Measurements from ENCODE around the gene RAB26. TPM values are rescaled to one million over a fixed set of nuclear protein-coding genes. Genes with fewer than 3 reads are reported as not detected.

Gene RAB26
- total and polyA plus RNA-seq, 2 experiments from 2014 or later = 4.1 to 8.7 TPM

GRCh38 chr16:2170587-2171435 lies 22.4 kb downstream of the RAB26 start:
- Histone ChIP-seq H3K4me2 (no peak overlapping the region), H3K9me2 (ENCODE audit: insufficient read depth) (no peaks in the 10 kb centered on the region), H3K4me3 (no peak overlapping the region), H3K27me3 (ENCODE audit: insufficient read depth) (no peaks in the 10 kb centered on the region), H3F3A (replicated peaks; ENCODE audit: low read depth) (peaks cover 7% of the 10 kb centered on the region; the same call in 1 of the 2 replicates), H3K36me3 (ENCODE audit: insufficient read depth) (peaks cover 4% of the 10 kb centered on the region; the same call in 1 of the 2 replicates), H3K79me2 (replicated peaks; ENCODE audit: insufficient read depth) (no peaks in the 10 kb centered on the region; the same call in none of the 2 replicates), H4K20me1 (replicated peaks; ENCODE audit: insufficient read depth) (no peaks in the 10 kb centered on the region; the same call in 1 of the 2 replicates), H3K4me1 (ENCODE audit: insufficient read depth) (no peaks in the 10 kb centered on the region), H3K27ac (ENCODE audit: low read depth) (no peak overlapping the region), H2AFZ (no peak overlapping the region)
- H3K4me3 Mint-ChIP-seq = no peak overlapping the region
- H3K36me3 Mint-ChIP-seq (ENCODE audit: low read depth) = peaks cover 38% of the 10 kb centered on the region
- DNase-seq (ENCODE audit: low spot score) = no peak
- peaks cover 2% of the 10 kb centered on the region; the same call in 2 of the 3 replicates for H3K4me1 Mint-ChIP-seq
- no peak overlapping the region for H3K27ac Mint-ChIP-seq
- no peak for ATAC-seq
- H3K27me3 Mint-ChIP-seq (ENCODE audit: insufficient read depth, low read depth, poor library complexity) = peaks cover 12% of the 10 kb centered on the region
- no peak for TF ChIP-seq POLR2AphosphoS5 (IDR thresholded peaks at IDR 0.05; ENCODE audit: low read depth)
- TF ChIP-seq NANOG (IDR thresholded peaks at IDR 0.05; ENCODE audit: borderline replicate concordance) = no peak
- no peak for TF ChIP-seq EZH2 (IDR thresholded peaks at IDR 0.05; ENCODE audit: low read depth, unreplicated experiment)
- no peak for TF ChIP-seq ZNF462 (CRISPR knock-in tag; IDR thresholded peaks at IDR 0.05)
- no peak for TF ChIP-seq ZNF331 (CRISPR knock-in tag; IDR thresholded peaks at IDR 0.05; ENCODE audit: low read depth)
- no peak for TF ChIP-seq ZNF114 (CRISPR knock-in tag; IDR thresholded peaks at IDR 0.05)
- no peaks in the 10 kb centered on the region; the same call in 2 of the 3 replicates for H3K9me3 Mint-ChIP-seq

Measured in GM23338 (cell line).